SK-N-MC (cell line): ENCODE data around the gene PAQR8.
A peak's percentile ranks its signal among the peaks of the same experiment; 100 is the strongest.

Source experiments
- EZH2 ChIP-seq: fragments of 200-600 bp; sonication (generic); IDR thresholded peaks from one replicate; pipeline ENCODE4 v1.6.1; 2017; ENCODE audit warnings: antibody characterized with exemption
- POLR2AphosphoS5 ChIP-seq: IDR thresholded peaks from 2 replicates; pipeline ENCODE4 v1.6.1; 2012; ENCODE audit warnings: mild to moderate bottlenecking, low read depth, low read length, borderline replicate concordance

DNA sequence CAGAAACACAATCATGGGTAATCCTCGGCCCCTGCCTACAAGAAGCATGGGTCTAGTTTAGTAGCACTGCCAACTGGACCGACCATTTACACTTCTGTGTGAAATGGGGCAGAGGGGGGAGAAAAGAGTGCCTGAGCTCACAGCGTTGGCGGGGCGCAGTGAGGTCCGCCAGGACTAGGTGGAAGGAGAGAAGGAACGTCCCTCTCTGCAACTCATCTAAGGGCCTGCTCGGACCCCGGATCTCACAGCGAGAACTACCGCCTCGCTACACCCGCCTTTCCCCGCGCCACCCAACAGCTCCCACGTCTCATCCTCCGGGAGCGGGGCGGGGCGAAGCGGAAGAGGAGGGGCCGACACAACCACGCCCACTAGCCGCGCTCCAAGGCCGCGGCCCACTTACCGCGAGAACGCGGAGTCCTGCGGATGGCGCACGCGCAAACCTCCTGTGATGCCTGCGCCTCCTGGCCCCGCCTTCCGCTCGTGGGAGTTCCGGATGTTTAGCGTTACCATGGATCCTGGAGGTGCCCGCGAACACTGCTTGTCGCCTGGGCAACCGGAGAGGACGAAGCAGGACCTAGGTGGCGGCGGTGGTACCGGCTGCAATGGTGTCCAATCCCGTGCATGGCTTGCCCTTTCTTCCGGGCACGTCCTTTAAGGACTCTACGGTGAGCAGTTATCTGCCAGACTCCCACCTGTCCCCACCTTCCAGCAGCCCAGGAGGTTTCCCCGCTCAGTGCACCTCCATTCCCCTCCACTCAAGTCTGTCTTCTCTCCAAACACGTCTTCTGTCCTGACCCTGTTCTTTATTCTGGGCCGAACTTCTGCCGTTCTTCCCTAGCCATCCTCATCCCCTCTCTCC is 58.1 kb downstream of the PAQR8 start, which contains the start of gene EFHC1:
- no peak for TF ChIP-seq EZH2
- peak; percentile 99 for TF ChIP-seq POLR2AphosphoS5
